HCT116 (cell line): Measurements from ENCODE around the gene EGFL8. TPM values are rescaled to one million over a fixed set of nuclear protein-coding genes. Genes with fewer than 3 reads are reported as not detected.

Experiments used
- ATAC-seq: fragments of 200-7000 bp; cut with Tn5 transposase; 2 replicates; pipeline ENCODE4 v1.9.1; 2020; ENCODE audit warnings: mild to moderate bottlenecking, moderate library complexity
- BruUV-seq: library from RNA; stranded (reverse); fragments of 400-500 nt; replicated peaks from 2 replicates; lab custom pipeline; 2021; lab: Mats Ljungman, UMichigan
- CTCF ChIA-PET: fragments of 300-600 bp; sonication (Branson Sonifier 250); formaldehyde crosslinking; loops from one replicate; lab custom pipeline; 2021; ENCODE audit warnings: antibody characterized with exemption; lab: Charles Lee
- POLR2A ChIA-PET: fragments of 300-600, 350-600 bp; sonication (Branson Sonifier 250); formaldehyde crosslinking; loops from one replicate; lab custom pipeline; 2021; ENCODE audit warnings: antibody characterized with exemption; lab: Charles Lee
- RAD21 ChIA-PET, 2 experiments: fragments of 300-600 bp; sonication (Branson Sonifier 250); formaldehyde crosslinking; loops; one replicate each; lab custom pipeline; 2023; ENCODE audit warnings: low total read pairs in 2 of 2; ENCODE audit not compliant: uncharacterized antibody in 2 of 2, unreplicated experiment in 2 of 2, low non-redundant PET in 1 of 2; lab: Charles Lee
- DNase-seq: peaks from one replicate; pipeline ENCODE4 v3.0.0-alpha.2; 2010; ENCODE audit warnings: low read depth, low spot score
- H2AFZ ChIP-seq: fragments of 200-600 bp; shearing (Covaris generic), sonication (generic); 2 replicates; pipeline ENCODE4 v1.6.1; 2017; ENCODE audit warnings: low read depth, mixed run types, mixed read lengths, antibody characterized with exemption, low read length; ENCODE audit not compliant: poor library complexity, severe bottlenecking
- H3K27ac ChIP-seq: 2 replicates; pipeline ENCODE4 v1.5.1; 2012; ENCODE audit warnings: low read depth, low read length
- H3K27me3 ChIP-seq: fragments of 200-600 bp; sonication (generic); 2 replicates; pipeline ENCODE4 v1.6.1; 2016; ENCODE audit warnings: mixed run types, low read length, mixed read lengths; ENCODE audit not compliant: insufficient read depth
- H3K36me3 ChIP-seq, 2 experiments: fragments of 200-500 bp in 1 of 2; fragments of 200-600 bp in 1 of 2; sonication (Bioruptor generic) in 1 of 2; sonication (generic) in 1 of 2; 2 replicates each; pipeline versions ENCODE4 v1.5.1 to v1.6.1; 2014 to 2016; ENCODE audit warnings: low read length in 2 of 2, inconsistent platforms in 1 of 2, mixed read lengths in 1 of 2, mixed run types in 1 of 2; ENCODE audit not compliant: insufficient read depth in 2 of 2, control insufficient read depth in 1 of 2
- H3K4me1 ChIP-seq, 2 experiments: fragments of 200-600 bp in 1 of 2; sonication (generic) in 1 of 2; 2 replicates each; pipeline versions ENCODE4 v1.5.1 to v1.6.1; 2012 to 2017; ENCODE audit warnings: low read length in 2 of 2, inconsistent platforms in 1 of 2, mild to moderate bottlenecking in 1 of 2, mixed read lengths in 1 of 2, mixed run types in 1 of 2, moderate library complexity in 1 of 2; ENCODE audit not compliant: insufficient read depth in 2 of 2, control insufficient read depth in 1 of 2
- H3K4me2 ChIP-seq: fragments of 200-600 bp; sonication (generic); 2 replicates; pipeline ENCODE4 v1.6.1; 2017; ENCODE audit warnings: mixed run types, low read length, mixed read lengths
- H3K4me3 ChIP-seq, 2 experiments: fragments of 200-600 bp in 1 of 2; sonication (generic) in 1 of 2; replicated peaks in 1 of 2; 2 replicates each; pipeline ENCODE4 v1.5.1; 2011 to 2016; ENCODE audit warnings: low read length in 2 of 2, control low read depth in 1 of 2, low read depth in 1 of 2, mild to moderate bottlenecking in 1 of 2, mixed read lengths in 1 of 2, mixed run types in 1 of 2
- H3K79me2 ChIP-seq: fragments of 200-600 bp; sonication (generic); 2 replicates; pipeline ENCODE4 v1.6.1; 2017; ENCODE audit warnings: mild to moderate bottlenecking, mixed run types, low read length, moderate library complexity, mixed read lengths; ENCODE audit not compliant: insufficient read depth
- H3K9ac ChIP-seq: fragments of 200-600 bp; sonication (generic); 2 replicates; pipeline ENCODE4 v1.6.1; 2016; ENCODE audit warnings: low read length, mixed read lengths
- H3K9me2 ChIP-seq: fragments of 200-600 bp; sonication (generic), shearing (Covaris generic); 2 replicates; pipeline ENCODE4 v1.6.1; 2017; ENCODE audit warnings: mixed run types, mild to moderate bottlenecking, moderate library complexity; ENCODE audit not compliant: insufficient read depth
- H3K9me3 ChIP-seq, 2 experiments: fragments of 200-500 bp in 1 of 2; fragments of 200-600 bp in 1 of 2; sonication (Bioruptor generic) in 1 of 2; sonication (generic) in 1 of 2; 2 replicates each; pipeline ENCODE4 v1.6.1; 2014 to 2017; ENCODE audit warnings: low read length in 2 of 2, mixed read lengths in 2 of 2, inconsistent platforms in 1 of 2, low read depth in 1 of 2, mild to moderate bottlenecking in 1 of 2, mixed run types in 1 of 2, moderate library complexity in 1 of 2; ENCODE audit not compliant: control insufficient read depth in 1 of 2, insufficient read depth in 1 of 2
- H4K20me1 ChIP-seq: fragments of 200-600 bp; sonication (generic), shearing (Covaris generic); 2 replicates; pipeline ENCODE4 v1.6.1; 2017; ENCODE audit warnings: mixed run types, mild to moderate bottlenecking, moderate library complexity; ENCODE audit not compliant: insufficient read depth
- CEBPB ChIP-seq: IDR thresholded peaks from 2 replicates; pipeline ENCODE4 v1.6.1; 2012; ENCODE audit warnings: low read depth
- EGR1 ChIP-seq: IDR thresholded peaks from 2 replicates; pipeline ENCODE4 v1.6.1; 2012; ENCODE audit warnings: low read depth
- EZH2phosphoT487 ChIP-seq: fragments of 200-600 bp; IDR thresholded peaks from 2 replicates; pipeline ENCODE4 v1.6.1; 2018; ENCODE audit warnings: antibody characterized with exemption, borderline replicate concordance
- FOSL1 ChIP-seq: IDR thresholded peaks from 2 replicates; pipeline ENCODE4 v1.6.1; 2012; ENCODE audit warnings: low read depth
- JUND ChIP-seq: IDR thresholded peaks from 2 replicates; pipeline ENCODE4 v1.6.1; 2012
- POLR2AphosphoS5 ChIP-seq: IDR thresholded peaks from 2 replicates; pipeline ENCODE4 v1.6.1; 2011; ENCODE audit warnings: mild to moderate bottlenecking, low read depth, low read length, moderate library complexity
- SIN3A ChIP-seq: IDR thresholded peaks from 2 replicates; pipeline ENCODE4 v1.6.1; 2012; ENCODE audit warnings: low read depth
- SP1 ChIP-seq: IDR thresholded peaks from 2 replicates; pipeline ENCODE4 v1.6.1; 2012; ENCODE audit warnings: low read depth
- TCF7L2 ChIP-seq: IDR thresholded peaks from 2 replicates; pipeline ENCODE4 v1.7.0; 2011; ENCODE audit warnings: borderline replicate concordance, inconsistent platforms; ENCODE audit not compliant: insufficient read depth, insufficient read length; ENCODE audit errors: extremely low read depth
- YY1 ChIP-seq: IDR thresholded peaks from 2 replicates; pipeline ENCODE4 v1.6.1; 2011; ENCODE audit warnings: low read length, low read depth, moderate library complexity, mild to moderate bottlenecking; ENCODE audit not compliant: insufficient replicate concordance; ENCODE audit errors: extremely low read depth
- ZFX ChIP-seq: fragments of 450-650 bp; IDR thresholded peaks from 2 replicates; pipeline ENCODE4 v1.6.1; 2017
- intact Hi-C: fragments of 100-400 bp; cut with micrococcal nuclease; formaldehyde crosslinking; loops from 2 replicates; pipeline ENCODE4 v1.10.0; 2022
- total RNA-seq: library from RNA; stranded (reverse); gene quantifications from one replicate; pipeline ENCODE4 v1.2.1, GENCODE V29; 2021; ENCODE audit not compliant: unreplicated experiment
- TF ChIP-seq, protein P1 (sequence below), 3 experiments: fragments of 200-600 bp in 1 of 3; sonication (generic) in 1 of 3; IDR thresholded peaks in 2 of 3; conservative IDR thresholded peaks in 1 of 3; 2 replicates each; pipeline ENCODE4 v1.5.1; 2012 to 2017; ENCODE audit warnings: low read depth in 2 of 3, low read length in 2 of 3, antibody characterized with exemption in 1 of 3, borderline replicate concordance in 1 of 3, control low read depth in 1 of 3, mild to moderate bottlenecking in 1 of 3, mixed read lengths in 1 of 3, mixed run types in 1 of 3, moderate library complexity in 1 of 3; ENCODE audit not compliant: insufficient read depth in 1 of 3
- TF ChIP-seq, protein P2 (sequence below): IDR thresholded peaks from 2 replicates; pipeline ENCODE4 v1.6.1; 2012; ENCODE audit warnings: low read depth
- TF ChIP-seq, protein P3 (sequence below): IDR thresholded peaks from 2 replicates; pipeline ENCODE4 v1.6.1; 2012

EGFL8 gene
- total RNA-seq, 1 experiment from 2014 or later = 29.0 TPM

DNA sequence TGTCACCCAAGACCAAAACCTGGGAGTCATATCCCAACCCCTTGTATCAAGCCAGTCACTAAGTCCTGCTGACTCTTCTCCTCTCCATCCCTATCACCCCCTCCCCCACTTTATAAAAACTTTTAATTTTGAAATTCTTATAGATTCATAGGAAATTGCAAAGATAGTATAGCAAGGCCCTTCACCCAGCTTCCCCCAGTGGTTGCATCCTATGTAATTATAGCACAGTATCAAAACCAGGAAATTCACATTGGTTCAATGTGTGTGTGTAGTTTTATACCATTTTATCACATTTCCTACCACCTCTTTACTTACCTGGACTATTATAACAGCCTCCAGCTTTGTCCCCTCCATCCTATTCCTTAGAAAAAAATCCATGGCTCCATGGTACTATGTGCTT lies 6.3 kb upstream of the EGFL8 start:
- ChIA-PET RAD21 (no interaction called here), POLR2A (no interaction called here)
- no peaks in the 10 kb centered on the region for H3K27me3 ChIP-seq

More for the DNA sequence above, 6.3 kb upstream of the EGFL8 start:
- Histone ChIP-seq H3K4me2 (no peak overlapping the region), H3K4me3 (no peak overlapping the region), H3K9ac (no peak overlapping the region), H3K27ac (no peak overlapping the region), H2AFZ (no peak overlapping the region), H3K9me2 (no peaks in the 10 kb centered on the region), H4K20me1 (no peaks in the 10 kb centered on the region), H3K9me3 (no peaks in the 10 kb centered on the region), H3K4me1 (peaks cover 5 to 14% of the 10 kb centered on the region in 2 experiments), H3K36me3 (peaks cover 15 to 17% of the 10 kb centered on the region in 2 experiments; a peak in 3 of 4 replicates), H3K79me2 (peaks cover 16% of the 10 kb centered on the region)
- ATAC-seq = no peak
- no peak for DNase-seq
- CTCF ChIA-PET = no interaction called here
- no TSS peak for BruUV-seq
- TF ChIP-seq JUND (no peak), CEBPB (no peak), EZH2phosphoT487 (no peak), ZFX (no peak), SP1 (no peak), EGR1 (no peak), SIN3A (no peak), FOSL1 (no peak), POLR2AphosphoS5 (no peak), YY1 (no peak), TCF7L2 (no peak)
- TF ChIP-seq, protein P1, sequence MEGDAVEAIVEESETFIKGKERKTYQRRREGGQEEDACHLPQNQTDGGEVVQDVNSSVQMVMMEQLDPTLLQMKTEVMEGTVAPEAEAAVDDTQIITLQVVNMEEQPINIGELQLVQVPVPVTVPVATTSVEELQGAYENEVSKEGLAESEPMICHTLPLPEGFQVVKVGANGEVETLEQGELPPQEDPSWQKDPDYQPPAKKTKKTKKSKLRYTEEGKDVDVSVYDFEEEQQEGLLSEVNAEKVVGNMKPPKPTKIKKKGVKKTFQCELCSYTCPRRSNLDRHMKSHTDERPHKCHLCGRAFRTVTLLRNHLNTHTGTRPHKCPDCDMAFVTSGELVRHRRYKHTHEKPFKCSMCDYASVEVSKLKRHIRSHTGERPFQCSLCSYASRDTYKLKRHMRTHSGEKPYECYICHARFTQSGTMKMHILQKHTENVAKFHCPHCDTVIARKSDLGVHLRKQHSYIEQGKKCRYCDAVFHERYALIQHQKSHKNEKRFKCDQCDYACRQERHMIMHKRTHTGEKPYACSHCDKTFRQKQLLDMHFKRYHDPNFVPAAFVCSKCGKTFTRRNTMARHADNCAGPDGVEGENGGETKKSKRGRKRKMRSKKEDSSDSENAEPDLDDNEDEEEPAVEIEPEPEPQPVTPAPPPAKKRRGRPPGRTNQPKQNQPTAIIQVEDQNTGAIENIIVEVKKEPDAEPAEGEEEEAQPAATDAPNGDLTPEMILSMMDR (IDR thresholded peaks at IDR 0.05 in 2 of 3, conservative IDR thresholded peaks at IDR 0.05 in 1 of 3; ENCODE audit: borderline replicate concordance in 1 of 3, insufficient read depth in 1 of 3, low read depth in 2 of 3, low read length in 2 of 3) = no peak
- TF ChIP-seq, protein P2, sequence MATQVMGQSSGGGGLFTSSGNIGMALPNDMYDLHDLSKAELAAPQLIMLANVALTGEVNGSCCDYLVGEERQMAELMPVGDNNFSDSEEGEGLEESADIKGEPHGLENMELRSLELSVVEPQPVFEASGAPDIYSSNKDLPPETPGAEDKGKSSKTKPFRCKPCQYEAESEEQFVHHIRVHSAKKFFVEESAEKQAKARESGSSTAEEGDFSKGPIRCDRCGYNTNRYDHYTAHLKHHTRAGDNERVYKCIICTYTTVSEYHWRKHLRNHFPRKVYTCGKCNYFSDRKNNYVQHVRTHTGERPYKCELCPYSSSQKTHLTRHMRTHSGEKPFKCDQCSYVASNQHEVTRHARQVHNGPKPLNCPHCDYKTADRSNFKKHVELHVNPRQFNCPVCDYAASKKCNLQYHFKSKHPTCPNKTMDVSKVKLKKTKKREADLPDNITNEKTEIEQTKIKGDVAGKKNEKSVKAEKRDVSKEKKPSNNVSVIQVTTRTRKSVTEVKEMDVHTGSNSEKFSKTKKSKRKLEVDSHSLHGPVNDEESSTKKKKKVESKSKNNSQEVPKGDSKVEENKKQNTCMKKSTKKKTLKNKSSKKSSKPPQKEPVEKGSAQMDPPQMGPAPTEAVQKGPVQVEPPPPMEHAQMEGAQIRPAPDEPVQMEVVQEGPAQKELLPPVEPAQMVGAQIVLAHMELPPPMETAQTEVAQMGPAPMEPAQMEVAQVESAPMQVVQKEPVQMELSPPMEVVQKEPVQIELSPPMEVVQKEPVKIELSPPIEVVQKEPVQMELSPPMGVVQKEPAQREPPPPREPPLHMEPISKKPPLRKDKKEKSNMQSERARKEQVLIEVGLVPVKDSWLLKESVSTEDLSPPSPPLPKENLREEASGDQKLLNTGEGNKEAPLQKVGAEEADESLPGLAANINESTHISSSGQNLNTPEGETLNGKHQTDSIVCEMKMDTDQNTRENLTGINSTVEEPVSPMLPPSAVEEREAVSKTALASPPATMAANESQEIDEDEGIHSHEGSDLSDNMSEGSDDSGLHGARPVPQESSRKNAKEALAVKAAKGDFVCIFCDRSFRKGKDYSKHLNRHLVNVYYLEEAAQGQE = no peak
- TF ChIP-seq, protein P3, sequence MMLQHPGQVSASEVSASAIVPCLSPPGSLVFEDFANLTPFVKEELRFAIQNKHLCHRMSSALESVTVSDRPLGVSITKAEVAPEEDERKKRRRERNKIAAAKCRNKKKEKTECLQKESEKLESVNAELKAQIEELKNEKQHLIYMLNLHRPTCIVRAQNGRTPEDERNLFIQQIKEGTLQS = no peak
- intact Hi-C loops = no loop called here
